Measurements from ENCODE around the gene NMNAT1.

Gene NMNAT1

DNA sequence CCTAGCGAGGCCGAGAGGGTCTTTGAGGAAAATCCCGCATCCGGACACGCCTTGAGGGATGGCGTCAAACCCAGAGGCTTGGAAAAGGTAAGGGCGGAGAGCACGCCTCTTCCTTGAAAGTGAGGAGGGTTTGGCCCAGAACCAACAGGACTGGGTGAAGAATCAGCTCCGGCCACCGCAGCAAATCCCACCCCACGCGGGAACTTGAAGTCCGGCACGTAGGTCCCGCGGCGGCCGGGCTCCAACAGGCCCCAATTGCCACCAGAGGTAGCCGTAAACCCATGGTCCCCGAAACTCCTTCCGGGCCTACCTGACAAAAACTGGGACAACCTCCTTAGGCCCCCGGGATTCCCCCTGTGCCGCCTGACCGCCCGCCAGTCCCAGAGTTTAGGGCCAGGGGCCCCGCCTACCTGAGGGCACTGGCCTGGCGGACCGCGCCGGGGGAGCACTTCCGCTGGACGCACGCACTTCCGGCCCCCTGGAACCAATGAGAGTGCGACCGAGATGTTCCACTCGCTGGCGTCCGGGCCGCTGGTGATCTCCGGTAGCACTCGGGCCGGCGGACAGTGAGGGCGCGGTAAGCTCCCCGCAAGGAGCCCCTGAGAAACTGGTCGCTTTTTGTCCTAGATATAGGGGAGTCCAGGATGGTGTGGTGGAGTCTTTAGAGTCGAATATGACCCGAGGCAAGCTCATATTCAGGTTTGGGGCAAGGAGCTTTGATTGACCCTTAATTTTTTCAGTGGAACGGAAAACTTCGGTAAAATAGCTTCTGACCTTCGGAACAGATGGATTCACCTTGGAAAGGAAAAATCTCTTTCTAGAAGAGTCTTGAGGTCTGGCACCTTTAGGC is at the start of gene NMNAT1, which contains the start of gene LZIC:
NMNAT1 (plus strand) TSS at position 537 of the 850 bp plus-strand sequence. CDS start 28,599 bp downstream, outside the sequence.
LZIC (minus strand) TSS at position 453 of the 850 bp plus-strand sequence. CDS start 6,772 bp downstream, outside the sequence.
- Histone ChIP-seq H3K36me3 (ENCODE audit: insufficient read depth, low read depth, low read length) (no peaks in the 10 kb centered on the region; the same call in 1 of the 2 replicates), H3K27ac (ENCODE audit: low read length) (peak within 1 kb of the TSS; percentile 70), H3K27me3 (ENCODE audit: insufficient read depth, low read length) (no peaks in the 10 kb centered on the region), H3K4me3 (ENCODE audit: low read length) (peak within 1 kb of the TSS; percentile 82), H3K9ac (ENCODE audit: low read depth, low read length) (peak within 1 kb of the TSS; percentile 92), H3K4me1 (ENCODE audit: insufficient read depth, low read length) (no peaks in the 10 kb centered on the region), H3K9me3 (ENCODE audit: insufficient read depth, low read depth, low read length) (no peaks in the 10 kb centered on the region)

DNA sequence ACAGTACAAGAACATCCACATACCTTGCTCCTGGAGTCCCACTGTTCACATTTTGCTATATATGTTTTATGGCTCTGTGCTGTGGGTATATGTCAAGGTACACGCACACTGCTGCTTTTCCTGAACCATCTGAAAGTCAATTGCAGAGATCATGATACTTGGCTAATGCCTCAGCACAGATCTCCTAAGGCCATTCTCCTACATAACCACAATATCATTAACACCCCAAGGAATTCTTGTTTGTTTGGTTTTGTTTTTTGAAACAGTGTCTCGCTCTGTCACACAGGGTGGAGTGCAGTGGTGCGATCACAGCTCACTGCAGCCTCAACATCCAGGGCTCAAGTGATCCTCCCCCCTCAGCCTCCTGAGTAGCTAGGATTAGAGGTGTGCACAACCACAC is 49.2 kb upstream of the NMNAT1 start:
- Histone ChIP-seq H3K27ac (ENCODE audit: low read length) (no peak overlapping the region), H3K4me3 (ENCODE audit: low read length) (no peak overlapping the region), H3K9me3 (ENCODE audit: insufficient read depth, low read depth, low read length) (no peaks in the 10 kb centered on the region), H3K36me3 (ENCODE audit: insufficient read depth, low read depth, low read length) (no peaks in the 10 kb centered on the region), H3K4me1 (ENCODE audit: insufficient read depth, low read length) (peaks cover 16% of the 10 kb centered on the region; the same call in 1 of the 2 replicates), H3K27me3 (ENCODE audit: insufficient read depth, low read length) (no peaks in the 10 kb centered on the region), H3K9ac (ENCODE audit: low read depth, low read length) (no peak overlapping the region)

DNA sequence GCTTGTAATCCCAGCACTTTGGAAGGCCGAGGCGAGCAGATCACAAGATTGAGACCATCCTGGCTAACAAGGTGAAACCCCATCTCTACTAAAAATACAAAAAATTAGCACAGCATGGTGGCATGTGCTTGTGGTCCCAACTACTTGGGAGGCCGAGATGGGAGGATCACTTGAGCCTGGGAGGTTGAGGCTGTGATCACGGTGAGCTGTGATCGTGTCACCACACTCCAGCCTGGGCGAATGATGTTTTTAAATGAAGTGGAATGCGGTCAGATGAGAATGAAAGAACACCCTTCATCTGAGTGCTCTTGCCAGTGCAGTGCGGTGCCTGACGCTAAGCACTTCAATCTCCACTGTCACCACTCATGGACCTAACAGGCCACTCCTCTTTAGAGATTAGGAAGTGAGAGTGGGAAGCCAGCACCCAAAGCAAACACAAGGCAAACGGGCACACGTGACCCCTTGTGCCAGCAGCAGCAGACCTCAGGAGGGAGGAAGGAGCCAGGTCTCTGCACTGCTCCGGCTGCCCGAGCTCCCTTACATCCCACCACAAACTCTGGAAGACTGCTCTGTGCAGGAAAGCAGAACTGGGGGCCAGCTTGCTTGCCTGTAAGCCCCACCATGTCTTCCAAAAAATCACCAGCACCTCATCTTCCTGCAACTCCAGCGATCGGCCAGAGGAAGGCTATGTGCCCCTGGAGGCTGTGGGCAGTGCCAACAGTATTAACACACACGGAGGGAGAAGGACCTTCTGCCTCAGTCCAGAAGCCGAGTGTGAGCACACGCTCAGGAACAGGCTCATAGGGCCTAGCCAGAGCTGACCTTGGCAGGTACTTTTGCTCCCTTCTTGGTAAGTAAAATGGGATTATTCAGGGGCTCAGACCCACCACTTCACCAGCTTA is 42.9 kb upstream of the NMNAT1 start:
- no peaks in the 10 kb centered on the region for H3K9me3 ChIP-seq (ENCODE audit: insufficient read depth, low read depth, low read length)
- H3K27ac ChIP-seq (ENCODE audit: low read length): no peak overlapping the region
- no peaks in the 10 kb centered on the region for H3K36me3 ChIP-seq (ENCODE audit: insufficient read depth, low read depth, low read length)
- H3K4me3 ChIP-seq (ENCODE audit: low read length): no peak overlapping the region
- no peaks in the 10 kb centered on the region for H3K4me1 ChIP-seq (ENCODE audit: insufficient read depth, low read length)
- H3K9ac ChIP-seq (ENCODE audit: low read depth, low read length): no peak overlapping the region
- H3K27me3 ChIP-seq (ENCODE audit: insufficient read depth, low read length): no peaks in the 10 kb centered on the region

DNA sequence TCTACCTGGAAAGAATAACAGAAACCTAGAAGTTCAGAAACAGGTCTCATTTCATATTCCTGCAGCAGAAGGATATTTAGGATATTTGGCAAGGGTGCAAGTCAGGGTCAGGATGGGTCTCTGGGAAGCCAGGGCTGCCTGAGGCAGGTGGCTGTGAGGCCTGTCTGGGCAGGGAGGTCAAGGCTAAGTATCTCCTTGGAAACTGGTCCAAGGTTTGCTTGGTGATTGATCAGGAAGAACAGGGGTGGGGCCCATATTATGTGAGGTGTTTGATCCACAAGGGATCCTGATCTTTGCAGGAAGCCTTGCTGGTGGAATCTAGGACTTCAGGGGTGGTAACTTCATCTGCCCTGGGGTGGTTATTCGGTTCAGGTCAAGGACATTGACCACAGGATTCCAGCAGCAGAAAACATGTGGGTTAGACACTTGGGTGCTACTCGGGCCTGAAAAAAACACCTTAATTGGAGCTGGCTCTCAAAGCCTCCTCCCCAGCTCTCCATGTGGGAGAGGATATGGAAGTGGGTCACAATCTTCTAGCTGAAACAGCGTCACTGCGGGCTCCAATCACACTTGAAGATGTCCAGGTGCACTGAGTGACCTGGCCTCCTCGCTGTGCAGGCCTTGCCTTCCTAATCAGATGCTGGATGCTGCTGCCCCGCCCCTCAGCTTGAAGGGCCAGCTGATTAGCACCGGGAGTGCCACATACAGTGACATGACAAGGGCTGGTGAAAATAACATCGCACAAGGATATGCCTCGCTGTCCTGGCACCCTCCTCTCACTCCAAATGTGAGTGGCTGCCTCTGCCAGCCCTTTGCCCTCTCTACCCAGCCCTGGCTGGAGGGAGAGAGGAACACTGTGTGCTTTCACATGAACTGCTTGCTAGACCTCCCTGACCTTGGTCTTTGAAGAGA is 41.9 kb upstream of the NMNAT1 start:
- Histone ChIP-seq H3K27ac (ENCODE audit: low read length) (no peak overlapping the region), H3K36me3 (ENCODE audit: insufficient read depth, low read depth, low read length) (no peaks in the 10 kb centered on the region), H3K9me3 (ENCODE audit: insufficient read depth, low read depth, low read length) (no peaks in the 10 kb centered on the region), H3K4me1 (ENCODE audit: insufficient read depth, low read length) (no peaks in the 10 kb centered on the region), H3K4me3 (ENCODE audit: low read length) (no peak overlapping the region), H3K9ac (ENCODE audit: low read depth, low read length) (no peak overlapping the region), H3K27me3 (ENCODE audit: insufficient read depth, low read length) (no peaks in the 10 kb centered on the region)

DNA sequence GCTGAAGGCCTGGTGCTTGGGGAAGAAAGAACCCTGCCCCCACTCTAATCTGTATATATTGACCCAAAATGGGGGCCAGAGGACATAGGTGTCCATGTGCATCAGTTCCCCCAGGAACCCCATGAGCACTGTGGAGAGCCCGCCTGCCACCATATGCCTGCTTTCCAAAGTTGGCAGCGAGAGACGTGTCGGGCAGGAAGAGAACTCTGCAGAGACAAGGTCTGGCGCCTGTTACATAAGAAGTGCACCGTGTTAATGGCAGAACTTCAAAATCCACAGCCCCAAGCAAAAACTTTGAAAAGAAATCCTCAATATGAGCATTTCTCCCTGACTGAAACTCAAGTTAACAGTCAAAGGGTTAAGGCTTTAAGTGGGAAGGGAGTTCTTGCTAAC is 41.2 kb upstream of the NMNAT1 start:
- Histone ChIP-seq H3K9ac (ENCODE audit: low read depth, low read length) (no peak overlapping the region), H3K27me3 (ENCODE audit: insufficient read depth, low read length) (no peaks in the 10 kb centered on the region), H3K4me1 (ENCODE audit: insufficient read depth, low read length) (no peaks in the 10 kb centered on the region)

DNA sequence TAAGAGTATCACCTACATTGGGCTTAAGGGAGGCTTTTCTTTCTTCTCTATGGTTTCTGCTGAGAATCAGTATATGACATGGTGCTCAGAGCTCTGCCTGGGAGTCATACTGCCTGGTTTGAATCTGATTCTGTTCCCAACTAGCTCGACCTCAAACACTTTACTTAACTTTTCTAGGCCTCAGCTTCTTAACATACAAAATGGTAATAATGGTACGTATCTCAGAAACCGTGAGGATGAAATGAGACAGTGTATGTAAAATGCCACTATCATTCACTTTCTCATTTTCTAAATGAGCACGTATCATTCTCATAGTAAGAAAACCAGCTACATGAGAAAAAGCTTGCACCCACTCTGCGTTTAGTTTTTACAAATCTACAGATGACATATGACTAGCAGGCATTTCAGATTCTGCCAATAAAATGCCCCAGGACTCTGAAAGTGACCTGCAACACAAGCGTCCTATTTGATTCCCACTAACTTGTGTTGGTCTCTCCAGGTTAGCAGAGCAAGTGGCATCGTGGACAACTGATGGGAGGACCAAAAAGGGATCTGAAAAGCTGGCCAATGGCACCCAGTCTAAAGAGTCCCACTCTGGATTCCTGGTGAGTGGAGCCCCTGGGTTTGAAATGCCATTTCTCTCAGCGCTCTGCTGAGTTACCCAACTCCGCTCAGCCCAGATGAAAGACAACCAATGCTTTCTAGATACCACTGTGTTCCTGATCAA is 39.3 kb upstream of the NMNAT1 start:
- Histone ChIP-seq H3K27me3 (ENCODE audit: insufficient read depth, low read length) (no peaks in the 10 kb centered on the region), H3K4me1 (ENCODE audit: insufficient read depth, low read length) (no peaks in the 10 kb centered on the region; the same call in 1 of the 2 replicates), H3K36me3 (ENCODE audit: insufficient read depth, low read depth, low read length) (no peaks in the 10 kb centered on the region), H3K9me3 (ENCODE audit: insufficient read depth, low read depth, low read length) (no peaks in the 10 kb centered on the region), H3K4me3 (ENCODE audit: low read length) (no peak overlapping the region), H3K27ac (ENCODE audit: low read length) (no peak overlapping the region), H3K9ac (ENCODE audit: low read depth, low read length) (no peak overlapping the region)

More for the DNA sequence above, 41.2 kb upstream of the NMNAT1 start:
- Histone ChIP-seq H3K4me3 (ENCODE audit: low read length) (no peak overlapping the region), H3K27ac (ENCODE audit: low read length) (no peak overlapping the region), H3K9me3 (ENCODE audit: insufficient read depth, low read depth, low read length) (no peaks in the 10 kb centered on the region), H3K36me3 (ENCODE audit: insufficient read depth, low read depth, low read length) (no peaks in the 10 kb centered on the region)

DNA sequence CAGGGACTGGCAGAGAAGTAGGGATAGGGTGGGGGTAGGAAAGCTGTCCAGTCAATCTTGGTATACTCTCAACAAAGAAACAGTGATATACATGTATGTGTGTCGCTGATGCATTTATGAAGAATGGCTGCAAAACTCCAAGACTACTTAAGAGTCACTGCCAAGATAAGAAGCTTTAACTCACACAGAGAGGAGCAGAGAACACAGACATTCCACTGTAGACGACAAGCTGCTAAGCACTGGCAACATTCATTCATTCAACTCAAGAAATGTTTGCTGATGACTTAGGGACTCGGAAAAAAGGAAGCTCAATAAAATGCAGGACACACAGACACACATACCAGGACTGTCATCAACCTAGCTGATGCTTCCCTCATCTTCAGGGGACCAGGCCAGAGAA is 38.7 kb upstream of the NMNAT1 start:
- Histone ChIP-seq H3K27ac (ENCODE audit: low read length) (no peak overlapping the region), H3K9me3 (ENCODE audit: insufficient read depth, low read depth, low read length) (no peaks in the 10 kb centered on the region), H3K27me3 (ENCODE audit: insufficient read depth, low read length) (no peaks in the 10 kb centered on the region), H3K9ac (ENCODE audit: low read depth, low read length) (no peak overlapping the region), H3K36me3 (ENCODE audit: insufficient read depth, low read depth, low read length) (no peaks in the 10 kb centered on the region), H3K4me1 (ENCODE audit: insufficient read depth, low read length) (no peaks in the 10 kb centered on the region; the same call in 1 of the 2 replicates), H3K4me3 (ENCODE audit: low read length) (no peak overlapping the region)

DNA sequence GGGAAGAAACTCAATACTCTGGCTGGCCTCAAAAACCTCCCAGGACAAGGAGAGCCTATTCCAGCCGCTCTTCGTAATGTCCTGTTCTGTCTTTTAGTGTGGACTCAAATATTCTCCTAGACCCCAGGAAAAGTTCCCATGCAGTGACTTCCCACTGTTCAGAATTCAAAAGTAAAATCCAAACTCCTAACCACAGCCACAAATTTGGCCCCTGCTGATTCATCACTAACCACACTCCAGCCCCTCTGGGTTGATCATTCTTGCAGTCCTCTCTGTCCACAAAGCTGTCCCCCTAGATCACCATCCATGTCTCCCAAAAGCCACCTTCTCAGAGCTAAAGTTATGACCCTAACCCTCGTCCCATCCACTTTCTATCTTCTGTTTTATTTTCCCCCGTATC is 38.3 kb upstream of the NMNAT1 start:
- no peak overlapping the region for H3K27ac ChIP-seq (ENCODE audit: low read length)

DNA sequence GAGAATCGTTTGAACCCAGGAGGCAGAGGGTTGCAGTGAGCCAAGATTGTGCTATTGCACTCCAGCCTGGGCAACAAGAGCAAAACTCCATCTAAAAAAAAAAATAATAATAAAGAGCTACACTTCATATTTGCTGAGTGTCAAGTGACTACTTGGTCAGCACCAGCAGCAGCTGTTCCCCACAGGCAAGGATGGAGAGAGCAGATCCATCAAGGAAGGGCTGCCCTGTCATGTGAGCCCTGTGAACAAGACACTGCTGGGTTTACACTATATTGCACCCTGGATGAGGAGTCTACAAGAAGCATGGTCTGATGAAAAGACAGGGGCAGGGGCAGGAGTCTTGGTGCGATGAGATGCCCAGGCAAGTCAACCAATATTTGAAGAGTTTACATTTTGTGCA is 36.8 kb upstream of the NMNAT1 start:
- Histone ChIP-seq H3K36me3 (ENCODE audit: insufficient read depth, low read depth, low read length) (no peaks in the 10 kb centered on the region), H3K27me3 (ENCODE audit: insufficient read depth, low read length) (no peaks in the 10 kb centered on the region), H3K9me3 (ENCODE audit: insufficient read depth, low read depth, low read length) (no peaks in the 10 kb centered on the region), H3K27ac (ENCODE audit: low read length) (no peak overlapping the region), H3K4me1 (ENCODE audit: insufficient read depth, low read length) (no peaks in the 10 kb centered on the region; the same call in 1 of the 2 replicates), H3K4me3 (ENCODE audit: low read length) (no peak overlapping the region), H3K9ac (ENCODE audit: low read depth, low read length) (no peak overlapping the region)

More for the DNA sequence above, 38.3 kb upstream of the NMNAT1 start:
- Histone ChIP-seq H3K36me3 (ENCODE audit: insufficient read depth, low read depth, low read length) (no peaks in the 10 kb centered on the region), H3K9me3 (ENCODE audit: insufficient read depth, low read depth, low read length) (no peaks in the 10 kb centered on the region), H3K9ac (ENCODE audit: low read depth, low read length) (no peak overlapping the region), H3K27me3 (ENCODE audit: insufficient read depth, low read length) (no peaks in the 10 kb centered on the region), H3K4me1 (ENCODE audit: insufficient read depth, low read length) (no peaks in the 10 kb centered on the region; the same call in 1 of the 2 replicates), H3K4me3 (ENCODE audit: low read length) (no peak overlapping the region)

DNA sequence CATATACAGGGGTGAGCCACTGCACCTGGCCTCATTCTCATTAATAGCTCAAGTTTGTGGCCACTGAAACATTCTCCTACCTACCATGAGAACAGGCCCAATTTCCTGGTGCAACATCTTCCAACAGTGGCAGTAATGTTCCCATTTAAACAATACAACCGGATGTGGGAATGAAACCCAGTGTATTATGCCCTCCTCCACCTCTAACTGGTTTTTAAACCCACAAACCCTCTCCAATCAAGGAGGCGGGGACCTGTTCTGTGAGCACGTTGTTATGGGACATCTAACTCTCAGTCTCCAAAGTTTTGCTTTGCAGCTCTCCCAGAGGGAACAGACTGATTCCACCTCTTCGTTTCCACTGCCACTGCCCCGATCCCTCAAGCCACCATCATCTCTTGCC is 35.8 kb upstream of the NMNAT1 start:
- no peaks in the 10 kb centered on the region; the same call in 1 of the 2 replicates for H3K4me1 ChIP-seq (ENCODE audit: insufficient read depth, low read length)
- no peak overlapping the region; the same call in 1 of the 2 replicates for H3K9ac ChIP-seq (ENCODE audit: low read depth, low read length)
- H3K4me3 ChIP-seq (ENCODE audit: low read length): no peak overlapping the region
- no peaks in the 10 kb centered on the region for H3K27me3 ChIP-seq (ENCODE audit: insufficient read depth, low read length)
- H3K9me3 ChIP-seq (ENCODE audit: insufficient read depth, low read depth, low read length): no peaks in the 10 kb centered on the region
- H3K36me3 ChIP-seq (ENCODE audit: insufficient read depth, low read depth, low read length): no peaks in the 10 kb centered on the region
- H3K27ac ChIP-seq (ENCODE audit: low read length): no peak overlapping the region

All from iPS-20b (cell line).